ENCODE measurements around the gene LRG1.
"Not testable (repeated sequence)": the region's sequence is repeated elsewhere in the genome, so short reads cannot be mapped to it uniquely, and the experiment has no call there.

Gene LRG1

GRCh38 chr19:4575267-4576015 is 35.6 kb upstream of the LRG1 start:
- DNase-seq: peak; percentile 32

- no peak for DNase-seq
Measured at GRCh38 chr19:4573682-4574081, 33.8 kb upstream of the LRG1 start.

- DNase-seq: no peak
Measured at GRCh38 chr19:4571305-4571917, 31.6 kb upstream of the LRG1 start.

GRCh38 chr19:4570916-4571304 is 31.1 kb upstream of the LRG1 start:
- DNase-seq: no peak

- no peak for DNase-seq
Measured at GRCh38 chr19:4570402-4570801, 30.6 kb upstream of the LRG1 start.

GRCh38 chr19:4568886-4569285 is 29.1 kb upstream of the LRG1 start:
- no peak for DNase-seq

GRCh38 chr19:4567584-4568071 is 27.8 kb upstream of the LRG1 start:
- peak; percentile 55 for DNase-seq

- DNase-seq: peak; percentile 37
Measured at GRCh38 chr19:4566402-4567051, 26.7 kb upstream of the LRG1 start.

- not testable (repeated sequence) for DNase-seq
Measured at GRCh38 chr19:4563562-4563961, 23.7 kb upstream of the LRG1 start.

- not testable (repeated sequence) for DNase-seq
Measured at GRCh38 chr19:4562085-4562484, 22.2 kb upstream of the LRG1 start.

- DNase-seq: no peak
Measured at GRCh38 chr19:4559569-4559968, 19.7 kb upstream of the LRG1 start, which contains the start of gene SEMA6B. Gene SEMA6B, minus strand, starts transcription at chr19:4559684. Its CDS starts 1,227 bp downstream, at chr19:4558457.

GRCh38 chr19:4557971-4558941 is 18.4 kb upstream of the LRG1 start:
- peak; percentile 54 for DNase-seq

- peak; percentile 39 for DNase-seq
Measured at GRCh38 chr19:4557144-4557970, 17.5 kb upstream of the LRG1 start.

GRCh38 chr19:4556597-4557127 is 16.8 kb upstream of the LRG1 start:
- peak; percentile 76 for DNase-seq

- peak; percentile 70 for DNase-seq
Measured at GRCh38 chr19:4555657-4556561, 16.1 kb upstream of the LRG1 start.

- DNase-seq: no peak
Measured at GRCh38 chr19:4554717-4555116, 14.9 kb upstream of the LRG1 start.

GRCh38 chr19:4553775-4554174 is 13.9 kb upstream of the LRG1 start:
- DNase-seq: no peak

GRCh38 chr19:4553092-4553695 is 13.4 kb upstream of the LRG1 start:
- no peak for DNase-seq

GRCh38 chr19:4552525-4552819 is 12.6 kb upstream of the LRG1 start:
- DNase-seq: no peak

GRCh38 chr19:4550479-4551050 is 10.7 kb upstream of the LRG1 start:
- no peak for DNase-seq

Measured in NCI-H82 (cell line).